ENCODE results near the gene TBL1X. TPM values are rescaled to one million over a fixed set of nuclear protein-coding genes. Genes with fewer than 3 reads are reported as not detected.

TBL1X gene
- total and polyA plus RNA-seq, 2 donors (not counting 3 experiments of a cell fraction or from before 2014, with no cell fraction given): 8.7 to 25.3 TPM

DNA sequence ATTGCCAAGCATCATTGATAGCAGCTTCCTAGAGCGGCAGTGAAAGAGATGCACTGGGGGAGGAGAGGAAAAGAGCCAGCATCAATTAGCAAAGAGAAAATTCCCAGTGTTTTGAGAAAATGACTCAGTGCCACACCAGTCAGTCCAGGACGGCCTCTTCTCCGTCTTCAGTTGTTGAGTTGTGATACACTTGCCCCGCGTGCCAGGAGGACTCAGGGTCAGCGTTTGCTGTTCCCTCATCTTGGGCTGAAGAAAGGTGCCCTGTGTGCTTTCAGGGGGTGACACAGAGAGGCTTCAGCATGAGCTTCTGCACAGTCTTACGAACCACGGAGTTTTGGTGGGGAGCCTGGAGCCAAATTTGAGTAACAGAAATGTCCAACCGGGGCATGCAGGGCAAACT is 218.5 kb downstream of the TBL1X start:
- H3K9me1 ChIP-seq (replicated peaks; ENCODE audit: control insufficient read depth, extremely low read depth, insufficient read depth, low read length): no peaks in the 10 kb centered on the region
- intact Hi-C loops (cut with micrococcal nuclease) (no loop called here), dilution Hi-C loops (cut with MboI; ENCODE audit: extremely low pct_ligation_motif_present, low sequenced_read_pairs) (no loop called here)
- H4K20me1 ChIP-seq (replicated peaks; ENCODE audit: control insufficient read depth, extremely low read depth, insufficient read depth, low read length): no peaks in the 10 kb centered on the region
- no peaks in the 10 kb centered on the region for H3K36me3 ChIP-seq (ENCODE audit: control insufficient read depth in 2 of 2, extremely low read depth in 1 of 2, insufficient read depth in 2 of 2, low read length in 2 of 2)
- H3K9ac ChIP-seq (replicated peaks; ENCODE audit: extremely low read depth, insufficient read depth, low read length): no peak overlapping the region
- no TSS peak for BruUV-seq (replicated peaks)
- H3K4me1 ChIP-seq (ENCODE audit: control insufficient read depth, extremely low read depth, insufficient read depth, low read length): no peaks in the 10 kb centered on the region
- DNase-seq (ENCODE audit: low read depth, low spot score) (no peak), FAIRE-seq (no peak)
- no peaks in the 10 kb centered on the region for H3K79me2 ChIP-seq (ENCODE audit: control insufficient read depth, insufficient read depth, low read length)
- H3K4me3 ChIP-seq (replicated peaks in 1 of 3; ENCODE audit: insufficient read depth in 1 of 3, low read depth in 1 of 3, low read length in 3 of 3): no peak overlapping the region
- H3K27me3 ChIP-seq (ENCODE audit: control insufficient read depth in 2 of 2, insufficient read depth in 2 of 2, low read length in 2 of 2): no peaks in the 10 kb centered on the region
- H3K9me3 ChIP-seq (replicated peaks; ENCODE audit: control insufficient read depth, insufficient read depth, low read length): no peaks in the 10 kb centered on the region
- H3K27ac ChIP-seq (ENCODE audit: insufficient read depth, low read depth, low read length): no peak overlapping the region
- CTCF ChIA-PET: no interaction called here
- POLR2A ChIA-PET: no interaction called here
- no peak overlapping the region for H2AFZ ChIP-seq (ENCODE audit: low read depth, low read length)
- TF ChIP-seq POLR2AphosphoS5 (IDR thresholded peaks at IDR 0.05; ENCODE audit: insufficient read depth, low read depth, low read length) (no peak), JUN (IDR thresholded peaks at IDR 0.05; ENCODE audit: borderline replicate concordance, insufficient read depth, insufficient read length, low read depth) (no peak), POLR2A (IDR thresholded peaks at IDR 0.05; ENCODE audit: low read depth, low read length) (no peak), GATA2 (IDR thresholded peaks at IDR 0.05; ENCODE audit: insufficient read depth, insufficient read length, low read depth, low read length) (no peak), CTCF (IDR thresholded peaks at IDR 0.05; ENCODE audit: extremely low read depth in 1 of 2, insufficient read depth in 1 of 2, low read depth in 1 of 2, low read length in 2 of 2) (no peak), EZH2 (IDR thresholded peaks at IDR 0.05; ENCODE audit: borderline replicate concordance, low read depth, low read length, severe bottlenecking) (no peak), MAX (IDR thresholded peaks at IDR 0.05; ENCODE audit: insufficient read depth, insufficient read length) (no peak), FOS (IDR thresholded peaks at IDR 0.05; ENCODE audit: borderline replicate concordance, insufficient read depth, low read length) (no peak)
- no peak overlapping the region for H3K4me2 ChIP-seq (ENCODE audit: insufficient read depth, low read length)

All from endothelial cell of umbilical vein (primary cell).